DND-41 (cell line): ENCODE data around the gene MBD3.

Source experiments
- ATAC-seq: fragments of 200-7000 bp; cut with Tn5 transposase; 3 replicates; pipeline ENCODE4 v1.9.1; 2021; ENCODE audit warnings: low read depth; ENCODE audit not compliant: insufficient read depth
- DNase-seq: peaks from one replicate; pipeline ENCODE4 v3.0.0-alpha.2; 2020
- H2AFZ ChIP-seq: 2 replicates; pipeline ENCODE4 v1.6.0; 2012; ENCODE audit warnings: low read depth, low read length
- H3K27ac ChIP-seq: 2 replicates; pipeline ENCODE4 v1.5.1; 2012; ENCODE audit warnings: low read length, inconsistent platforms
- H3K27me3 ChIP-seq: fragments of 200-600 bp; sonication (generic); 2 replicates; pipeline ENCODE4 v1.6.0; 2012; ENCODE audit warnings: low read length, mild to moderate bottlenecking, inconsistent platforms; ENCODE audit not compliant: insufficient read depth, poor library complexity
- H3K36me3 ChIP-seq: 2 replicates; pipeline ENCODE4 v1.5.1; 2012; ENCODE audit warnings: low read length, inconsistent platforms; ENCODE audit not compliant: insufficient read depth
- H3K4me1 ChIP-seq: 2 replicates; pipeline ENCODE4 v1.5.1; 2012; ENCODE audit warnings: mild to moderate bottlenecking, low read length; ENCODE audit not compliant: insufficient read depth
- H3K4me2 ChIP-seq: 2 replicates; pipeline ENCODE4 v1.6.0; 2012; ENCODE audit warnings: mild to moderate bottlenecking, moderate library complexity, low read length, inconsistent platforms; ENCODE audit not compliant: insufficient read depth
- H3K4me3 ChIP-seq, 2 experiments: fragments of 200-600 bp in 1 of 2; shearing (Covaris generic) in 1 of 2; 2 replicates each; pipeline ENCODE4 v1.5.1; 2012 to 2016; ENCODE audit warnings: inconsistent platforms in 2 of 2, low read length in 2 of 2, mild to moderate bottlenecking in 2 of 2, low read depth in 1 of 2, moderate library complexity in 1 of 2
- H3K79me2 ChIP-seq: 2 replicates; pipeline ENCODE4 v1.6.0; 2012; ENCODE audit warnings: low read length, inconsistent platforms; ENCODE audit not compliant: insufficient read depth
- H3K9ac ChIP-seq: 2 replicates; pipeline ENCODE4 v1.6.0; 2012; ENCODE audit warnings: low read depth, mild to moderate bottlenecking, inconsistent platforms, low read length, moderate library complexity
- H3K9me3 ChIP-seq: 2 replicates; pipeline ENCODE4 v1.5.1; 2012; ENCODE audit warnings: low read length, moderate library complexity, mild to moderate bottlenecking, inconsistent platforms; ENCODE audit not compliant: insufficient read depth, severe bottlenecking
- H4K20me1 ChIP-seq: 2 replicates; pipeline ENCODE4 v1.6.0; 2012; ENCODE audit warnings: low read length; ENCODE audit not compliant: insufficient read depth
- CTCF ChIP-seq: IDR thresholded peaks from 2 replicates; pipeline ENCODE4 v1.5.1; 2012; ENCODE audit warnings: borderline replicate concordance, low read length, moderate library complexity, mild to moderate bottlenecking; ENCODE audit not compliant: poor library complexity, severe bottlenecking; ENCODE audit errors: extremely low read depth
- EZH2 ChIP-seq: IDR thresholded peaks from 3 replicates; pipeline ENCODE4 v1.6.1; 2012; ENCODE audit warnings: borderline replicate concordance, low read depth, mild to moderate bottlenecking, moderate library complexity, low read length, inconsistent platforms; ENCODE audit not compliant: severe bottlenecking

Gene MBD3

GRCh38 chr19:1601613-1602064 lies 9.0 kb upstream of the MBD3 start:
- no peak overlapping the region for H3K4me3 ChIP-seq
- H3K79me2 ChIP-seq: peaks cover 74% of the 10 kb centered on the region
- no peak for ATAC-seq
- peaks cover 34% of the 10 kb centered on the region for H3K4me1 ChIP-seq
- no peak overlapping the region for H2AFZ ChIP-seq
- H3K9ac ChIP-seq: no peak overlapping the region
- H3K27ac ChIP-seq: no peak overlapping the region
- no peak overlapping the region for H3K4me2 ChIP-seq
- TF ChIP-seq CTCF (peak; percentile 37), EZH2 (no peak)
- peaks cover 56% of the 10 kb centered on the region for H4K20me1 ChIP-seq
- DNase-seq: no peak
- H3K36me3 ChIP-seq: peaks cover 59% of the 10 kb centered on the region
- H3K27me3 ChIP-seq: no peaks in the 10 kb centered on the region
- no peaks in the 10 kb centered on the region for H3K9me3 ChIP-seq

DNA sequence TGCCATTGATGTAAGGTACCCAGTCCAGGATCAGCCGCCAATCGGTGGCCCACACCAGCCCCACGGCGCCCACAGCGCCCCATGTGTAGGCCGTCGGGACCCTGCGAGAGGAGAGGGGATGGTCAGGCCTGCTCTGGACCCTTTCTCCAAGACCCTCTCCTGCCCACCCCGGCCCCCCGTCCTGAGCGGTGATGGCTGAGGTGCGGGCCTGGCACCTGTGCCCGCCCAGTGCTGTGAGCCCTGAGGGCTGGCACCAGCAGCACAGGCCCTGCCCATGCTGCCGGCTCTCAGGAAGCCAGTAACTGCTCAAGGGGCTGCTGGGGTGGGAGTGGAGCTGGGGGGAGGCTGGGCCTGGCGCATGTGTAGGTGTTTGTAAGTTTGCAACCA lies 6.8 kb upstream of the MBD3 start:
- no peaks in the 10 kb centered on the region for H3K27me3 ChIP-seq
- H3K9me3 ChIP-seq: no peaks in the 10 kb centered on the region
- ATAC-seq (no peak; the same call in 2 of the 3 replicates), DNase-seq (no peak)
- H3K36me3 ChIP-seq: peaks cover 64% of the 10 kb centered on the region
- H2AFZ ChIP-seq: no peak overlapping the region
- H3K79me2 ChIP-seq: peaks cover 70% of the 10 kb centered on the region
- H3K4me2 ChIP-seq: no peak overlapping the region
- H3K27ac ChIP-seq: no peak overlapping the region
- no peak overlapping the region for H3K4me3 ChIP-seq
- peaks cover 51% of the 10 kb centered on the region for H4K20me1 ChIP-seq
- no peak for TF ChIP-seq CTCF
- no peak for TF ChIP-seq EZH2
- peaks cover 19% of the 10 kb centered on the region for H3K4me1 ChIP-seq
- no peak overlapping the region for H3K9ac ChIP-seq

DNA sequence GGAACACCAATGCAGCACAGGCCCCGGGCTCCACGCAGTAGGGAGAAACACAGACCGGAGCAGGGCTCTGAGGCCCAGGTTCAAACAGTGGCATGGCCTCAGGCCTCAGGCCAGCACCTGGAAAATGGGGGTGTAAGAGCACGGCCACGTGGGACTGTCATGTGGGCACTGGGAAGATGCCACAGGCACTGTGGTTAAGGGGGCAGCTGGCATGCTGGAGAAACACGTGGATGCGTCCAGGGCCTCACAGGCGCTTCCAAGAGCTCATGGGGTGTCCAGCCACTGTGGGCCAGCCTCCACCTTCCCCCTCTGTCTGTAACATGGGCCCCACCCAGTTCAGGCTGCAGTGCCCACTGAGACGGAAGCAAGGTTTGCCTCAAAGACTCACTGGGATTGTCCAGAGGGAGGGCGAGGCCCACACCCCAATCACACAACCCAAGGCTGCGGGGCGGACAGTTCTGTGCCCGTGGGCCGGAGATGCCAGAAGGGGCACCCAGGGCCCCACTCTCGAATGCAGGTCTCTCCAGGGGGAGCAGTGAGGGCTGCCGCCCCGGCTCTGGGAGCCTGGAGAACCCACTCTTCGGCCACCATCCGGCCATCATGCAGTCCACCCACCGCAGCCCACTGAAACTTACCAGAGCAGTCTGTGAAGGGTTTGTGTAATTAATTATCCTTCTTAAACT lies 6.3 kb upstream of the MBD3 start:
- peaks cover 66% of the 10 kb centered on the region for H3K36me3 ChIP-seq
- no peak overlapping the region for H3K27ac ChIP-seq
- H3K4me2 ChIP-seq: no peak overlapping the region
- no peak overlapping the region for H2AFZ ChIP-seq
- TF ChIP-seq CTCF: no peak
- no peak for TF ChIP-seq EZH2
- no peak overlapping the region for H3K9ac ChIP-seq
- peaks cover 14% of the 10 kb centered on the region for H3K4me1 ChIP-seq
- no peaks in the 10 kb centered on the region for H3K9me3 ChIP-seq
- H3K4me3 ChIP-seq: no peak overlapping the region
- H3K79me2 ChIP-seq: peaks cover 65% of the 10 kb centered on the region
- H4K20me1 ChIP-seq: peaks cover 47% of the 10 kb centered on the region
- H3K27me3 ChIP-seq: no peaks in the 10 kb centered on the region
- DNase-seq (no peak), ATAC-seq (no peak)
